IPS-NIHi7 (cell line): ENCODE results near the gene TMEM150B.

ENCODE experiments used
- DNase-seq: peaks from one replicate; pipeline ENCODE4 v3.0.0; 2012; ENCODE audit warnings: mixed read lengths; ENCODE audit errors: extremely low spot score

The TMEM150B gene, protein sequence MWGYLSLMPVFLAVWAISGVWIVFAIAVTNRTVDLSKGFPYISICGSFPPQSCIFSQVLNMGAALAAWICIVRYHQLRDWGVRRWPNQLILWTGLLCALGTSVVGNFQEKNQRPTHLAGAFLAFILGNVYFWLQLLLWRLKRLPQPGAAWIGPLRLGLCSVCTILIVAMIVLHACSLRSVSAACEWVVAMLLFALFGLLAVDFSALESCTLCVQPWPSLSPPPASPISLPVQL

DNA sequence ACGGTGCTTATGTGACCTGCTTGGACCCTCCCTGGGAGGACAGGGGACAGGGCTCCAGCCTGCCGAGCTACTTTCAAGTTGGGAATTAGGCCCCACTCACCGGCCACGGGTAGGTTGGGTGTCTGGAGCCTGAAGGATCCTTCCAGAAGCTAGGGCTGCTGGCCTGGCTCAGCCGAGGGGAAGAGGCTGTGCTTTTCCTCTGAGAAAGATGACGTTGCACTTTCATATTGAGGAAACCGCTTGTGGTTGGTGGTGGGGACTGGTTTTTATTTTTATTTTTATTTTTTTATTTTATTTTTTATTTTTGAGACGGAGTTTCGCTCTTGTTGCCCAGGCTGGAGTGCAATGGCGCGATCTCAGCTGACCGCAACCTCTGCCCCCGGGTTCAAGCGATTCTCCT is at the start of gene TMEM150B:
TMEM150B (minus strand) TSS at position 170 of the 400 bp plus-strand sequence. CDS start 4,305 bp downstream, outside the sequence.
- no peak for DNase-seq

DNA sequence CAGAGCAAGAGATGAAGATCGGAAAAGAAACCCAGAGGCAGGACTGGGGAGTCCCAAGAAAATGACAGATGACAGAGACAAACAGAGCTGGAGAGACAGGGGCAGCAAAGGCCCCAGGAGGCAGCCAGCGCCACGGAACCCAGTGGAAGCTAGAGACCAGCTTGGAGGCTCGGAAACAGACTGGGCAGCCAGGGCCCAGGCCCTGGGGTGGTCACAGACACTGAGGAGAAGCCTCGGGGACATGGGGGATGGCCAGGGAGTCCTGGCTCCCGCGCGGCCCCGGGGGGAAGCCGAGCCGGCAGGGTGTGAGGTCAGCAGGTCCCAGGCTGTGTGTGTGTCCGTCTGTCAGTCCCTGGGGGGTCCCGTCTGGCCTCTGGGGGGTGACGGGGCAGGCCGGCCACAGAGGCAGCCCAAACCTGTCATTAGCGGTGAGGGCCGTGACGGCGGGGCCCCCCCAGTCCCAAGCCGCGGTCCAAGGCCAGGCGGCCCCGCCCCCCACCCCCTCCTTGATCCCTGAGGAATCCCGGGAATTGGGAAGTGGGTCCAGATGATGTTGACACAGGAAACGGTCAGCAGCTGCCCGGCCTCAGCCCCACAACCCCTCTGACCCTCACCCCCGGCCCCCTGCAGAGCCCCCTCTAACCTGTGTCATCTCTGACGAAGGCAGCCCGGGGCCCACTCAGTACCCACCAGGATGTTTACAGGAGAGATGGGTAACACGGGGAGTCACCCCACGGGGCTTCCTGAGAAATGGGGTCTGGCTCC is 49.0 kb upstream of the TMEM150B start:
- no peak for DNase-seq

DNA sequence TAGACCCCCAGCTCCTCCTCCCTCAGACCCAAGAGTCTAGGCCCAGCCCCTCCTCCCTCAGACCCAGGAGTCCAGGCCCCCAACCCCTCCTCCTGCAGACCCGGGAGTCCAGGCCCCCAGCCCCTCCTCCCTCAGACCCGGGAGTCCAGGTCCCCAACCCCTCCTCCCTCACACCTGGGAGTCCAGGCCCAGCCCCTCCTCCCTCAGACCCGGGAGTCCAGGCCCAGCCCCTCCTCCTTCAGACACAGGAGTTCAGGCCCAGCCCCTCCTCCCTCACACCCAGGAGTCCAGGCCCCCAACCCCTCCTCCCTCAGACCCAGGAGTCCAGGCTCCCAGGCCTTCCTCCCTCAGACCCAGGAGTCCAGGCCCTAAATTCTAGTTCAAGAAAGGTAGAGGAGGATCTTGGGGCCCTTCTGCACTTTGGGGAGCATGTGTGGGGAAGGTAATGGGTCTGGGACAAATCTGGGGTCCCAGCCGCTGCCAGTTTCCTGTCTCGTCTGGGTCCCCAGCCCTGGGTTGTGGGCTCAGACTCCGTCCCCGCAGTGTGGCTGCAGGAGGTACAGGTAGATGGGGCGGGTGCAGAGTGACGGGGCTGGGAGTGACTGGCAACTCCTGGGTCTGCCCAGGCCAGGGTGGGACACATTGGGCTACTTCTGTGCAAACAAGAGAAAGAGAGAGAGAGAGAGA is 48.3 kb upstream of the TMEM150B start:
- no peak for DNase-seq

- DNase-seq: no peak
Observed at GRCh38 chr19:55372316-55373081, 47.4 kb upstream of the TMEM150B start.

GRCh38 chr19:55370305-55370988 is 45.3 kb upstream of the TMEM150B start, which contains the start of gene IL11:
IL11 (minus strand) TSS chr19:55370463; CDS start chr19:55370310, 153 bp downstream.
- no peak for DNase-seq

GRCh38 chr19:55369653-55370304 is 44.6 kb upstream of the TMEM150B start:
- DNase-seq: peak; percentile 86

GRCh38 chr19:55368701-55369563 is 43.8 kb upstream of the TMEM150B start:
- peak; percentile 70 for DNase-seq

DNA sequence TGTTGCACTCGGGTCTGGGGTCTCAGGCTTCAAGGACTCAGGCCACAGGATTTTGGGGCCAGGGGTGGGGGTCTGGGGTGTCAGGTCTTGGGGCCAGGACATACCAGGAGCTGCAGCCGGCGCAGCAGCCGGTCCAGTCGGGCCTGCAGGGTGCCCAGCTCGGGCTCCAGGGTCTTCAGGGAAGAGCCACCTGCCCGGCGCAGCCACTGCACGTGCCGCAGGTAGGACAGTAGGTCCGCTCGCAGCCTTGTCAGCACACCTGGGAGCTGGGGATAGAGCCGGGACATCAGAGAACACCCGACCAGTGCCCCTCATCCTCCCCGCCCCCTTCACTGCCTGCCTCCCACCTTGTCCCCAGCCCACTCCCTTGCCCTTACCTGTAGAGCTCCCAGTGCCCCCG is 43.0 kb upstream of the TMEM150B start:
- DNase-seq: no peak

DNA sequence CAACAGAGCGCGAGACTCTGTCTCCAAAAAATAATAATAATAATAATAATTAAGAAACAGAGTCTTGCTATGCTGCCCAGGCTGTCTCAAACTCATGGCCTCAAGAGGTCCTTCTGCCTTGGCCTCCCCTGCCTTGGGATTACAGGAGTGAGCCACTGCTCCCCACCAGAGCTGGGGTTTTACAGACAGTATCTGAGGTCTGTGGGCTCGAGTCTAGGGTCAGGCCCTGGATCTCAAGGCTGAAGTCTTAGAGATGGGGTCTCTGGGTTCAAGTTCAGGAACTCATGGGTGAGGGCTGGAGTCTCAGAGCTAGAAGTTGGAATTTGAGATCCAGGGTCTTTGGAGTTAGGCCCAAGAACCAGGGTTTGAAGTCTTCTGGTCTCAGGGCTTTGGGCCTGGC is 41.6 kb upstream of the TMEM150B start:
- no peak for DNase-seq

- no peak for DNase-seq
Observed at GRCh38 chr19:55365964-55366363, 40.8 kb upstream of the TMEM150B start.

DNA sequence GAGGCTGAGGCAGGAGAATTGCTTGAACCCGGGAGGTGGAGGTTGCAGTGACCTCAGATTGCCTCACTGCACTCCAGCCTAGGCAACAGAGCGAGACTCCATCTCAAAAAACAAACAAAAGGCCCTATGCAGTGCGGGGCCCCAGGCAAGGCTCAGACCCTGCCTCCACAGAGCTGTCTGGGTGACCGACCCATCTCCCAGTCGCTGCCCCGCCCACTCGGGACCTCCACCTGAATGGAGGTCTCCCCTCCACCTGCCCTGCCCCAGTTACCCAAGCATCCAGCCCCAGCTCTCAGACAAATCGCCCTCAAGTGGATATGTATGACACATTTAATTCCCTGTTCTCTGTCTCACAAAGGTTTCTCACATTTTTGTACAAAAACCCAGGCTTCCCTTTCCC is 40.1 kb upstream of the TMEM150B start:
- no peak for DNase-seq

DNA sequence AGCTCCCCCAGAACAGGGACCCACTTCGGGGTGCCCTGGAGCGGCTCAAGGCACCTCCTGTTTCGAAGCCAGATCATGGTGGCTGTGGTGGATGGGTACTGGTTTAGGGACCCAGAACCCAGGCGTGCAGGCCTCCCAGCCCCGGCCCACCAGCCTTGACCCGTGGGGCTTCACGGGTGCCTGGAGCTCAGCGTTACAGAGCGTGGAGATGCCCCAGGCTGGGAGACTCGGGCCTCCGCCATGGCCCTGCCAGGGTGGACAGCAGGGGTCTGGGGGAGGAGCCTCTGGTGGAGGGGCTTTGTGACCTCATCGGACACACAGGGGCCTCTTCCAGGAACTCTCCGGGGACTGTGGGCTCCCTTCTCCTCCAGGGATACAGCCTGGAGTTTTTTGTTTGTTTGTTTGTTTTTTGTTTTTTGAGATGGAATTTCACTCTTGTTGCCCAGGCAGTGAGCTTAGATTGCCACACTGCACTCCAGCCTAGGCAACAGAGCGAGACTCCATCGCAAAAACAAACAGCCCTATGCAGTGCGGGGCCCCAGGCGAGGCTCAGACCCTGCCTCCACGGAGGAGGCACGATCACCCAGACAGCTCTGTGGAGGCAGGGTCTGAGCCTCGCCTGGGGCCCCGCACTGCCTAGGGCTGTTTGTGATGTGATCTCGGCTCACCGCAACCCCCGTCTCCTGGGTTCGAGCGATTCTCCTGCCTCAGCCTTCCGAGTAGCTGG is 38.0 kb upstream of the TMEM150B start, which contains the start of gene GARIN5B:
GARIN5B (minus strand) TSS at position 271 of the 727 bp plus-strand sequence; CDS start at position 77, 194 bp downstream.
- no peak for DNase-seq

GRCh38 chr19:55362174-55362989 is 37.2 kb upstream of the TMEM150B start:
- DNase-seq: no peak

GRCh38 chr19:55360902-55361301 is 35.8 kb upstream of the TMEM150B start:
- DNase-seq: no peak

GRCh38 chr19:55358943-55359908 is 34.1 kb upstream of the TMEM150B start:
- no peak for DNase-seq

DNA sequence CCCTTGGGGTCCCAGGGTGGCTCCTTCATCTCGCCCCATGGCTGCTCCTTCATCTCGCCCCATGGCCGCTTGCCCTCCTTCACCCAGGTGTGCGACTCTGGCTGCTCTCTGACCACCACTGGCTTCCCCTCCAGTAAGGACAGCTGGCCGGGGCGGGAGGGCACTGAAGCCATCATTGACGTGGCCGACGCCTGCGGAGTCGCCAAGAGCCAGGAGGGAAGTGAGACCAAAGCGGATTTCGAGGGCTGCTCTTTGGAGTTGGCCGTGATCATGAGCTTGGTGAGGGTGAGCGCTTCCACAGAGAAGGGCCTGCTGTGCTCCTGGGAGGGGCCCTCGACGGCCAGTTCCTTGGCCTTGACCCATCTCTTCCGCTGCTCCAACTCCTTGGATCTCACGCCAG is 33.4 kb upstream of the TMEM150B start:
- DNase-seq: no peak
